Activated CD4-positive, alpha-beta memory T cell treated with anti-CD3 and anti-CD28 coated beads, Interleukin-2, amount 10 ng/mL, durations not matched to agents 7 days and 5 days (primary cell): ENCODE data around the gene NFATC1. TPM values are rescaled to one million over a fixed set of nuclear protein-coding genes. Genes with fewer than 3 reads are reported as not detected.

ENCODE experiments used
- CTCF ChIA-PET: fragments of 350-600 bp; sonication (Branson Sonifier 250); formaldehyde crosslinking; loops from one replicate; lab custom pipeline; 2021; ENCODE audit warnings: antibody characterized with exemption, inconsistent platforms; lab: Charles Lee
- POLR2A ChIA-PET: fragments of 350-600 bp; sonication (Branson Sonifier 250); formaldehyde crosslinking; loops from one replicate; lab custom pipeline; 2021; ENCODE audit warnings: antibody characterized with exemption; lab: Charles Lee
- DNase-seq: peaks from one replicate; pipeline ENCODE4 v3.0.0-alpha.2; 2020
- H3K27ac Mint-ChIP-seq: one replicate; pipeline ENCODE4 v1.8.0; 2021; ENCODE audit warnings: mild to moderate bottlenecking, mixed read lengths
- H3K27me3 Mint-ChIP-seq: one replicate; pipeline ENCODE4 v1.8.0; 2021; ENCODE audit warnings: mixed read lengths
- H3K36me3 Mint-ChIP-seq: one replicate; pipeline ENCODE4 v1.8.0; 2021; ENCODE audit warnings: low read depth, mixed read lengths
- H3K4me1 Mint-ChIP-seq: one replicate; pipeline ENCODE4 v1.8.0; 2021; ENCODE audit warnings: mixed read lengths
- H3K4me3 Mint-ChIP-seq: one replicate; pipeline ENCODE4 v1.8.0; 2021; ENCODE audit warnings: mild to moderate bottlenecking, mixed read lengths
- H3K9me3 Mint-ChIP-seq: one replicate; pipeline ENCODE4 v1.8.0; 2021; ENCODE audit warnings: mixed read lengths
- total RNA-seq, 2 experiments: library from RNA; stranded (reverse); gene quantifications; one replicate each; pipeline ENCODE4 v1.2.3, GENCODE V29; 2021

NFATC1 gene
- total RNA-seq, 2 experiments from 2014 or later, result 43.8 to 44.5 TPM

GRCh38 chr18:79560042-79560860 lies 164.5 kb downstream of the NFATC1 start:
- H3K4me1 Mint-ChIP-seq, result no peaks in the 10 kb centered on the region
- no peaks in the 10 kb centered on the region for H3K36me3 Mint-ChIP-seq
- ChIA-PET POLR2A (no interaction called here), CTCF (no interaction called here)
- H3K27ac Mint-ChIP-seq, result no peak overlapping the region
- H3K27me3 Mint-ChIP-seq, result no peaks in the 10 kb centered on the region
- no peak overlapping the region for H3K4me3 Mint-ChIP-seq
- no peak for DNase-seq
- H3K9me3 Mint-ChIP-seq, result no peaks in the 10 kb centered on the region

DNA sequence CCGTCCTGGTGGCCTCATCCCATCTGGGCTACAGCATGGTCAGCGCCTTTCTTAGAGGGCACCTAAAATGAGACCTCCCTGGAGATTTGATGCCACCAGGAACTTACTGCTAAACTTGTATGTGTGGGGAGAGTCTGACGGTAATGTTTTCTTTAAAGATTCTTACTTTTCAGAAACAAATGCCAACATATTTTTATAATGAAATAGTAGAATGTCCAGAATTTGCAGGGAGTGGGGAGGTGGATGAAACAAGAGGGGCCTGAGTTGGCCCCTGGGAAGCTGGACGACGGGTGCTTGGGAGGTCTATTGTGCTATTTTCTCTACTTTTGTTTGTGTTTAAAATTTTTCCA lies 165.1 kb downstream of the NFATC1 start:
- Mint-ChIP-seq H3K4me1 (no peaks in the 10 kb centered on the region), H3K9me3 (no peaks in the 10 kb centered on the region), H3K36me3 (no peaks in the 10 kb centered on the region), H3K27me3 (no peaks in the 10 kb centered on the region), H3K4me3 (no peak overlapping the region), H3K27ac (no peak overlapping the region)
- ChIA-PET POLR2A (no interaction called here), CTCF (no interaction called here)
- no peak for DNase-seq

GRCh38 chr18:79563949-79564348 lies 168.2 kb downstream of the NFATC1 start:
- no peak overlapping the region for H3K4me3 Mint-ChIP-seq
- H3K27me3 Mint-ChIP-seq, result no peaks in the 10 kb centered on the region
- H3K9me3 Mint-ChIP-seq, result no peaks in the 10 kb centered on the region
- H3K4me1 Mint-ChIP-seq, result no peaks in the 10 kb centered on the region
- H3K27ac Mint-ChIP-seq, result no peak overlapping the region
- no peak for DNase-seq
- H3K36me3 Mint-ChIP-seq, result no peaks in the 10 kb centered on the region
- POLR2A ChIA-PET, result no interaction called here
- CTCF ChIA-PET, result no interaction called here

DNA sequence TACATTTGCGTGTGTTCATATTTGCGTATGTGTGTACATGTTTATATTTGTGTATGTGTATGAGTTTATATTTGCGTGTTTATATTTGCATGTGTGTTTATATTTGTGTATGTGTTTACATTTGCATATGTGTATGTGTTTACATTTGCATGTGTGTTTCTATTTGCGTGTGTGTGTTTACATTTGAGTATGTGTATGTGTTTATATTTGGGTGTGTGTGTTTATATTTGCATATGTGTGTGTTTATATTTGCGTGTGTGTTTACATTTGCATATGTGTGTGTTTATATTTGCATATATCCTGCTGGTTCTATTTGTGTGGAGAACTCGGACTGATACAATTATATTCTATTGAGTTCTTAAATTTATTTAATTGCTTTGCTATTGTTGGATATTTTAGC lies 168.7 kb downstream of the NFATC1 start:
- POLR2A ChIA-PET, result no interaction called here

DNA sequence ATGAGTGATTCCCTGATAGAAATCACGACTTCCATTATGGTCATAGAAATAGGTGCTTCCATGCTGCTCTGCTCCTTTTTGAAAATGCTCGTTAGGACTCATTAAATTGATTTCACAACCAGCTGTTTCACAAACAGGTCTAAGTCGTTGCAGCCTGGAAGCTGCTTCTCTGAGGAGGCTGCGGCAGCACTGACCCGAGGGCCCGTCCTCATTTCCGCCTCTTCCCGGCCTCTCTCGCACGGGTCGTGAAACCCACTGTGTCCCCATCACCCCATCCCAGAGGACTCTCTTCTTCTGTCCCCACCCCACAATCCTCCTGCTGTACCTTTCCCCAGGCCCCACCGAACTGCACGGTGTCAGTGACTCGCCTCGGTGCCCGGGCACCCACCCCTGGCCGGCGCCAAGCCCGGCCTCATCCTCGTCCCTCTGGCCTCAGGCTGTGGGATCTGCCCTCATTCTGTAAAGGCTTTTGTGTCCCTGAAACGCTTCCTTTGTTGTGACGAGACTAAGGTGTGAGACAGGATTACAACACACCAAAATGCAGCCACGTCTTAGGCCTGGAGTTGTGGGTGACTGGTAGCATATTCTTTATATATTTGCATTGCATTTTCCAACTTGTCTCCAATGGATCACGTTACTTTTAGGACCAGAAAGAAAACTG lies 171.2 kb downstream of the NFATC1 start:
- H3K4me3 Mint-ChIP-seq, result no peak overlapping the region
- ChIA-PET CTCF (no interaction called here), POLR2A (no interaction called here)
- H3K36me3 Mint-ChIP-seq, result no peaks in the 10 kb centered on the region
- DNase-seq, result no peak
- H3K27ac Mint-ChIP-seq, result no peak overlapping the region
- H3K9me3 Mint-ChIP-seq, result no peaks in the 10 kb centered on the region
- no peaks in the 10 kb centered on the region for H3K4me1 Mint-ChIP-seq
- no peaks in the 10 kb centered on the region for H3K27me3 Mint-ChIP-seq

More for the DNA sequence above, 168.7 kb downstream of the NFATC1 start:
- H3K9me3 Mint-ChIP-seq, result no peaks in the 10 kb centered on the region
- DNase-seq, result no peak
- H3K27me3 Mint-ChIP-seq, result no peaks in the 10 kb centered on the region
- no peaks in the 10 kb centered on the region for H3K4me1 Mint-ChIP-seq
- H3K27ac Mint-ChIP-seq, result no peak overlapping the region
- no peaks in the 10 kb centered on the region for H3K36me3 Mint-ChIP-seq
- CTCF ChIA-PET, result no interaction called here
- no peak overlapping the region for H3K4me3 Mint-ChIP-seq

DNA sequence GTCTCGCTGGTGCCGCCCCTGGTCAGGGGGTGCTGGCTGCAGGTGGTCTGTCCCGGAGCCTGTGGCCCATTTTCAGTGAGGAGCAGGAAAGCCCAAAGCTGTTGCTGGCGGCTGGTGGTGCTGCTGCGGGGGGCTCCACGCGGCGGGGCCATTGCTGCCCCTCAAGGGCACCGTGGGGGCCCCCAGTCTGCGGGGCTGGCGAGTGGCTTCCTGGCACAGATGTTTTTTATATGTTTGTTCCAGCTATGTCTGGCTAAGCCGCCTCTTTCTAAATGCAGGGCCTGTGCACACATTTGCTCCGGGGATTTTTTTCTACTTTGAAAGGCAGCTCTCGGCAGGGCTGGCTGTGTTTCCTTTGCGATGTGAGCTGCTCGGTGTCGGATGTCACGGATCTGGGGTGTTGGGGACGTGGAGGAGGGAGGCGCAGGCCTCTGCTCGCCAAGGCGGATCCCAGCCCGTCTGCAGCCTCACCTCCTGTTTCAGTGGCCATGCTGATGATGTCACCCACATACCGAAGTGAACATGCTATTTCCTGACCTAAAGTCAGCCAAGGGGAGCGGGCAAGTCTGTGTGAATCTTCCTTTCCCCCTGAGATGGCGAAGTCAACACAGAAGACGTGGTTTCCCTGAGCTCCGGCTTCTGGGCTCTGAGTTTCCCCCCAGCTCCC lies 171.9 kb downstream of the NFATC1 start:
- H3K4me3 Mint-ChIP-seq, result no peak overlapping the region
- no peak for DNase-seq
- no peaks in the 10 kb centered on the region for H3K4me1 Mint-ChIP-seq
- no peak overlapping the region for H3K27ac Mint-ChIP-seq
- POLR2A ChIA-PET, result no interaction called here
- CTCF ChIA-PET, result no interaction called here
- no peaks in the 10 kb centered on the region for H3K27me3 Mint-ChIP-seq
- H3K36me3 Mint-ChIP-seq, result no peaks in the 10 kb centered on the region
- peaks cover 5% of the 10 kb centered on the region for H3K9me3 Mint-ChIP-seq

DNA sequence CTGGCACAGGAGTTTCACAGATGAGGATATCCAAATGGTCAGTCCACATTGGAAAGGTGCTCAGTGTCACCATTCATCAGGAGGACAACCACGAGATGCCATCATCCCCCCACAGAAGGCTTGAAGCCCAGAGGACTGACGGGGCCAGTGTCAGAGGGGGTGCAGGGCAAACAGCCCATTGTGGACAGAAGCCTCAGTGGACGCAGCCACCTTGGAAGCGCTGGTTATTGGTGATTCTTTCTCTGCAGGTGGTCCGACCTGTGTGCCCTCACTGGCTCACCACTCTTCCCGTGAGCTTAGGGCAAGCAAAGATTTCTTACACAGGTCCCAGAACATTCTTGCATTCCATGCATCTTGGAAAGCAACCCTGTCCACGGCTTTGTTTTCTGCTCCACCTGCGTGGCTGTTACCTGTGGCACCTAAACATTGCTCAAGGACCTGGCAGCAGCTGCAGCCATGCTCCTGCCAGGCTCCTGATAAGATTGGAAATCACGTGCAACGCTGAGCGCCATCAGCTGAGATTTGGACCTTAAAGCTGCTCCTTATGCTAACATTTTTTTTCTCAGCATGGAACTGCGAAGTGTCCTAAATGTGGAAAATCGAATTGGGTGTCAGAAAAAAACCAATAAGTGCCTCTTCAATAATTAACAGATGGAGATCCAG lies 172.9 kb downstream of the NFATC1 start:
- Mint-ChIP-seq H3K4me1 (no peaks in the 10 kb centered on the region), H3K4me3 (no peak overlapping the region), H3K27me3 (no peaks in the 10 kb centered on the region), H3K27ac (no peak overlapping the region), H3K36me3 (no peaks in the 10 kb centered on the region), H3K9me3 (peaks cover 15% of the 10 kb centered on the region)
- CTCF ChIA-PET, result no interaction called here
- POLR2A ChIA-PET, result no interaction called here
- no peak for DNase-seq

DNA sequence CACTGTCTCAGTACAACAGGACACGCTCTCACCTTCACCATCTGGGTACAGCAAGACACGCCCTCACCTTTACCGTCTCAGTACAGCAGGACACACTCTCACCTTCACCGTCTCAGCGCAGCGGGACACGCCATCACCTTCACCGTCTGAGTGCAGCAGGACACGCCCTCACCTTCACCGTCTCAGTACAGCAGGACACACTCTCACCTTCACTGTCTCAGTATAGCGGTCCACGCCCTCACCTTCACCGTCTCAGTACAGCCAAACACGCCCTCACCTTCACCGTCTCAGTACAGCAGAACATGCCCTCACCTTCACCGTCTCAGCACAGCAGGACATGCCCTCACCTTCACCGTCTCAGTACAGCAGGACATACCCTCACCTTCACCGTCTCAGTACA lies 174.0 kb downstream of the NFATC1 start:
- no peak for DNase-seq
- Mint-ChIP-seq H3K4me1 (no peaks in the 10 kb centered on the region), H3K4me3 (no peak overlapping the region), H3K9me3 (peaks cover 15% of the 10 kb centered on the region), H3K27me3 (no peaks in the 10 kb centered on the region), H3K36me3 (no peaks in the 10 kb centered on the region), H3K27ac (no peak overlapping the region)
- CTCF ChIA-PET, result no interaction called here
- POLR2A ChIA-PET, result no interaction called here

- no peaks in the 10 kb centered on the region for H3K36me3 Mint-ChIP-seq
- CTCF ChIA-PET, result no interaction called here
- H3K4me1 Mint-ChIP-seq, result peaks cover 1% of the 10 kb centered on the region
- H3K4me3 Mint-ChIP-seq, result no peak overlapping the region
- H3K27ac Mint-ChIP-seq, result no peak overlapping the region
- H3K9me3 Mint-ChIP-seq, result peaks cover 15% of the 10 kb centered on the region
- DNase-seq, result no peak
- no peaks in the 10 kb centered on the region for H3K27me3 Mint-ChIP-seq
- POLR2A ChIA-PET, result no interaction called here
Observed at GRCh38 chr18:79570266-79571201, 174.8 kb downstream of the NFATC1 start.

DNA sequence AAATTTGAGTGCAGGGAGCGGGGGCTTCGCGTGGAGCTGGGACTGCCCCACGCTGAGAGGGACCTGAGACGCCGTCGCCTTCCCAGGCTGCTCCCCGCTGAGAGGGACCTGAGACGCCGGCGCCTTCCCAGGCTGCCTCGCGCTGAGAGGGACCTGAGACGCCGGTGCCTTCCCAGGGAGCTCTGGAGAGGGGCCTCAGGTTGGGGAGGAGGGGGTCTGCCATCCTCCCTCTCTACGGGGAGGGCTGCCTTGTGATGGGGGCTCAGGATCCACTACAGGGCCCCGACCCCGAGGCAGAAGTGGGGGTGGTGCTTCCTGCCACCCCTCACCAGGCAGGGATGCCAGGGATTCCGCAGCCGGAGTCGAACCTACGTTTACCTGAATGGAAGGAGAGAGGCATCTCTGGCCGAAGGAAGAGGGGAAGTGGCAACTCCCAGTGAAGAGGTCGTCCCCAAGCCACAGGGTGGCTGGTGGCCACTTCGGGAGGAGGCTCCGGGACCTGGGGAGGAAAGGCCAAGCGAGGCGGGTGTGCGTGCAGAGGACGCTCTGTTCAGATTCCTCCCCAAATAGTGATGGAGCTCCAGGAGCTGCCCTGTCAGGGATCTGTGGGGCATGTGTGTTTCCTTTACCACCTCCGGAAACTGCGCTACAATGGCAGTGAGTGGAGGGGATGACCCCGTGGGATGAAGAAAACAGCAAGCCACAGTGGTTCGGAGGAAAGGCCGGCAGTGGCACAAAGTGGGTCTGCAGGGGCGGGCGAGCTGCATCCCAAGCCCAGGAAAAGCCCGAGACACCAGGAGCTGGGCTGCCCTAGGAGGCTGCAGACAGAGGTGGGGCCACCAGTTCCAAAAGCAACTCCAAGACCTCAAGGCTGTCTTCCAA lies 175.7 kb downstream of the NFATC1 start:
- no peaks in the 10 kb centered on the region for H3K36me3 Mint-ChIP-seq
- peaks cover 2% of the 10 kb centered on the region for H3K4me1 Mint-ChIP-seq

DNA sequence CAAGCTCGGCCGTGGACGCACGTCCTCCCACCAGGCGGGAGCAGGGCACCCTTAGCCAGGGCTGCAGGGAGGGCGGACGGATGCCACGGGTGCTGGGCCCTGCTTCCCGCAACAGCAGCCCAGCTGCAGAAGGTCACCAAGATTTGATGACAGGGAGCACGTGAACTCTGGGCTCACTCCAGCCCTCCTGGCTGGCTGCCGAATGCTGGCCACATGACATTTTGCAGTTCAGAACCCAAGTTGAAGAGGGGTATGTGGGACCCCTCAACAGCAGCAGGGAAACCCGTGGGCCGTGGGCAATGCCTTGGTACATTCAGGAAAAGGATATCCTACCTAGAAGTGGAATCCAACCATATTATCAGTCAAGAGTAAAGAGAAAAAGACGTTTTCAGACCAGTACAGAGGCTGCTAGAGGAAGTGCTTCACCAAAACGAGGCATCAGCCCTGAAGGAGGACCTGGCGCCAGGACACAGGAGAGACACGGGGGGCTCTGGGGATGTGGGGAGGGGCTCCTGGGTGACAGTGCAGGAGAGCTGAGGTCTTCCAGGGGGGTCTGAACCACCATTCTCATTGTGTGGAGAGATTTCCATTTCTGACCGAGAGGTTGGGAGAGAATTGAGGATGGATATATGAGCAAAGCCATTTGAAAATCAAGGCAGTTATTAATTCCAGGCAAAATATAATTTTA lies 176.5 kb downstream of the NFATC1 start:
- CTCF ChIA-PET, result no interaction called here

More for the DNA sequence above, 175.7 kb downstream of the NFATC1 start:
- Mint-ChIP-seq H3K27ac (no peak overlapping the region), H3K4me3 (no peak overlapping the region), H3K27me3 (no peaks in the 10 kb centered on the region), H3K9me3 (peaks cover 15% of the 10 kb centered on the region)
- CTCF ChIA-PET, result no interaction called here
- POLR2A ChIA-PET, result no interaction called here
- DNase-seq, result no peak

More for the DNA sequence above, 176.5 kb downstream of the NFATC1 start:
- H3K9me3 Mint-ChIP-seq, result peaks cover 15% of the 10 kb centered on the region
- DNase-seq, result no peak
- POLR2A ChIA-PET, result no interaction called here
- H3K4me1 Mint-ChIP-seq, result peaks cover 2% of the 10 kb centered on the region
- no peak overlapping the region for H3K4me3 Mint-ChIP-seq
- H3K27me3 Mint-ChIP-seq, result no peaks in the 10 kb centered on the region
- H3K27ac Mint-ChIP-seq, result no peak overlapping the region
- H3K36me3 Mint-ChIP-seq, result no peaks in the 10 kb centered on the region
